ENCODE results near the gene RAB25. TPM values are rescaled to one million over a fixed set of nuclear protein-coding genes. Genes with fewer than 3 reads are reported as not detected.

The RAB25 gene
- total and polyA plus RNA-seq, 4 donors, result 0.67 to 2.0 (median 0.92) TPM

GRCh38 chr1:156082309-156083091 is 21.5 kb downstream of the RAB25 start, which contains the start of gene MEX3A:
Gene MEX3A, minus strand, starts transcription at chr1:156082465. Its CDS starts 467 bp downstream, at chr1:156081998.
- H3K4me1 ChIP-seq (ENCODE audit: control insufficient read depth in 4 of 4, insufficient read depth in 4 of 4, low read length in 3 of 4), result peaks cover 1 to 27% (median 13%) of the 10 kb centered on the region in 4 donors
- H3K27me3 ChIP-seq (ENCODE audit: control insufficient read depth in 4 of 4, insufficient read depth in 4 of 4, low read length in 3 of 4), result no peaks in the 10 kb centered on the region
- H3K9me3 ChIP-seq (ENCODE audit: control insufficient read depth in 4 of 4, low read length in 3 of 4), result no peaks in the 10 kb centered on the region
- H3K9ac ChIP-seq (ENCODE audit: low read depth in 1 of 2, low read length in 2 of 2), result no peak within 1 kb of the TSS
- H3K4me3 ChIP-seq (ENCODE audit: low read depth in 1 of 3, low read length in 3 of 3), result peak within 1 kb of the TSS; percentile 78 to 82 (median 81)
- peak; percentile 71 for DNase-seq (ENCODE audit: low spot score)
- peak; percentile 55 to 60 for TF ChIP-seq HNF4A (conservative IDR thresholded peaks at IDR 0.05)
- TF ChIP-seq REST (IDR thresholded peaks at IDR 0.05), result no peak
- TF ChIP-seq ZBTB33 (IDR thresholded peaks at IDR 0.05), result no peak
- no peak for TF ChIP-seq RXRA (IDR thresholded peaks at IDR 0.05)
- no peak for TF ChIP-seq FOXA2 (IDR thresholded peaks at IDR 0.05)
- peak; percentile 31 for TF ChIP-seq NR2F2 (IDR thresholded peaks at IDR 0.05)
- no peak for TF ChIP-seq RAD21 (IDR thresholded peaks at IDR 0.05)
- TF ChIP-seq CTCF (IDR thresholded peaks at IDR 0.05; ENCODE audit: low read depth, low read length, missing input control), result no peak
- peak; percentile 35 for TF ChIP-seq MAX (IDR thresholded peaks at IDR 0.05)
- TF ChIP-seq EGR1 (IDR thresholded peaks at IDR 0.05; ENCODE audit: low read depth in 2 of 2), result no peak
- TF ChIP-seq SP1 (IDR thresholded peaks at IDR 0.05), result no peak
- peak; percentile 37 for TF ChIP-seq YY1 (IDR thresholded peaks at IDR 0.05)
- WGBS, result under 1% methylated on average over 62 of the region's 62 CpGs
- H3K27ac ChIP-seq (ENCODE audit: low read depth in 1 of 2, low read length in 2 of 2), result no peak within 1 kb of the TSS
- H3K36me3 ChIP-seq (ENCODE audit: control insufficient read depth in 4 of 4, insufficient read depth in 3 of 4, low read depth in 1 of 4, low read length in 3 of 4), result no peaks in the 10 kb centered on the region
